H9 (cell line): ENCODE data around the gene SLC9B1. TPM values are rescaled to one million over a fixed set of nuclear protein-coding genes. Genes with fewer than 3 reads are reported as not detected.

ENCODE experiments used
- DNase-seq: peaks from one replicate; pipeline ENCODE4 v3.0.0-alpha.2; 2017
- H2AFZ ChIP-seq: one replicate; pipeline ENCODE4 v1.6.1; 2013; ENCODE audit warnings: mild to moderate bottlenecking, low read length, control low read depth, moderate library complexity
- H2AK5ac ChIP-seq: 2 replicates; pipeline ENCODE4 v1.6.1; 2013; ENCODE audit warnings: low read length, control low read depth, mixed read lengths; ENCODE audit not compliant: insufficient read length
- H2BK120ac ChIP-seq: one replicate; pipeline ENCODE4 v1.6.1; 2013; ENCODE audit warnings: low read depth, mild to moderate bottlenecking, low read length, control low read depth, inconsistent platforms; ENCODE audit not compliant: poor library complexity, severe bottlenecking
- H2BK12ac ChIP-seq: 2 replicates; pipeline ENCODE4 v1.6.1; 2013; ENCODE audit warnings: low read length, control low read depth, mixed read lengths, low read depth; ENCODE audit not compliant: insufficient read length
- H2BK15ac ChIP-seq: 2 replicates; pipeline ENCODE4 v1.6.1; 2013; ENCODE audit warnings: low read depth, low read length, control low read depth
- H2BK20ac ChIP-seq: one replicate; pipeline ENCODE4 v1.6.1; 2013; ENCODE audit warnings: low read depth, mild to moderate bottlenecking, low read length, control low read depth, inconsistent platforms; ENCODE audit not compliant: poor library complexity, severe bottlenecking
- H2BK5ac ChIP-seq: 2 replicates; pipeline ENCODE4 v1.6.1; 2013; ENCODE audit warnings: low read length, control low read depth, mixed read lengths; ENCODE audit not compliant: insufficient read length
- H3K14ac ChIP-seq: 2 replicates; pipeline ENCODE4 v1.6.1; 2013; ENCODE audit warnings: low read length, control low read depth; ENCODE audit not compliant: insufficient read depth
- H3K18ac ChIP-seq: 2 replicates; pipeline ENCODE4 v1.6.1; 2013; ENCODE audit warnings: low read depth, mild to moderate bottlenecking, mixed read lengths, low read length, control low read depth; ENCODE audit not compliant: insufficient read length
- H3K23ac ChIP-seq: 2 replicates; pipeline ENCODE4 v1.6.1; 2013; ENCODE audit warnings: low read length, control low read depth, mixed read lengths, low read depth; ENCODE audit not compliant: insufficient read length
- H3K23me2 ChIP-seq: 2 replicates; pipeline ENCODE4 v1.6.1; 2013; ENCODE audit warnings: low read depth, mild to moderate bottlenecking, mixed read lengths, low read length, control low read depth; ENCODE audit not compliant: insufficient read length, poor library complexity, severe bottlenecking
- H3K27ac ChIP-seq: 2 replicates; pipeline ENCODE4 v1.5.1; 2013; ENCODE audit warnings: low read length, control low read depth, mixed read lengths, low read depth; ENCODE audit not compliant: insufficient read length
- H3K27me3 ChIP-seq: 2 replicates; pipeline ENCODE4 v1.6.1; 2013; ENCODE audit warnings: low read length, control low read depth, inconsistent platforms; ENCODE audit not compliant: insufficient read depth
- H3K4ac ChIP-seq: 2 replicates; pipeline ENCODE4 v1.6.1; 2013; ENCODE audit warnings: low read depth, mild to moderate bottlenecking, control low read depth, inconsistent platforms, low read length, moderate library complexity
- H3K4me1 ChIP-seq: 2 replicates; pipeline ENCODE4 v1.6.1; 2013; ENCODE audit warnings: low read length, control low read depth, inconsistent platforms; ENCODE audit not compliant: insufficient read depth
- H3K4me2 ChIP-seq: 2 replicates; pipeline ENCODE4 v1.6.1; 2013; ENCODE audit warnings: low read length, control low read depth, mixed read lengths; ENCODE audit not compliant: insufficient read length, insufficient read depth
- H3K56ac ChIP-seq: 2 replicates; pipeline ENCODE4 v1.6.1; 2013; ENCODE audit warnings: low read depth, mild to moderate bottlenecking, mixed read lengths, low read length, control low read depth; ENCODE audit not compliant: insufficient read length
- H3K79me1 ChIP-seq: 2 replicates; pipeline ENCODE4 v1.6.1; 2013; ENCODE audit warnings: low read depth, mild to moderate bottlenecking, moderate library complexity, low read length, control low read depth, inconsistent platforms; ENCODE audit not compliant: insufficient read depth, poor library complexity, severe bottlenecking
- H3K79me2 ChIP-seq: 2 replicates; pipeline ENCODE4 v1.6.1; 2013; ENCODE audit warnings: low read length, control low read depth, inconsistent platforms; ENCODE audit not compliant: insufficient read depth
- H3K9ac ChIP-seq: 2 replicates; pipeline ENCODE4 v1.6.1; 2013; ENCODE audit warnings: low read length, control low read depth, mixed read lengths; ENCODE audit not compliant: insufficient read length; ENCODE audit errors: extremely low read depth
- H3K9me3 ChIP-seq: one replicate; pipeline ENCODE4 v1.6.1; 2013; ENCODE audit warnings: low read depth, low read length, inconsistent platforms; ENCODE audit not compliant: control insufficient read depth
- H3T11ph ChIP-seq: one replicate; pipeline ENCODE4 v1.6.1; 2013; ENCODE audit warnings: mild to moderate bottlenecking, low read length, control low read depth, inconsistent platforms
- H4K20me1 ChIP-seq: one replicate; pipeline ENCODE4 v1.6.1; 2013; ENCODE audit not compliant: control insufficient read depth, insufficient read length, insufficient read depth
- H4K5ac ChIP-seq: 2 replicates; pipeline ENCODE4 v1.6.1; 2013; ENCODE audit warnings: low read depth, mild to moderate bottlenecking, mixed read lengths, low read length, control low read depth; ENCODE audit not compliant: insufficient read length
- H4K8ac ChIP-seq: replicated peaks from 2 replicates; pipeline ENCODE4 v1.6.1; 2013; ENCODE audit warnings: low read length, control low read depth, mixed read lengths, low read depth; ENCODE audit not compliant: insufficient read length
- H4K91ac ChIP-seq: 2 replicates; pipeline ENCODE4 v1.6.1; 2013; ENCODE audit warnings: low read depth, mild to moderate bottlenecking, moderate library complexity, mixed read lengths, low read length, control low read depth; ENCODE audit not compliant: insufficient read length
- H3K27ac Mint-ChIP-seq, 3 experiments: 2 replicates in 2 of 3; 3 replicates in 1 of 3; pipeline ENCODE4 v1.8.0; 2020 to 2021; ENCODE audit warnings: mixed read lengths in 3 of 3, mild to moderate bottlenecking in 1 of 3, moderate library complexity in 1 of 3
- H3K27me3 Mint-ChIP-seq: 2 replicates; pipeline ENCODE4 v1.8.0; 2021; ENCODE audit warnings: low read depth, mild to moderate bottlenecking, moderate library complexity, mixed read lengths
- H3K36me3 Mint-ChIP-seq, 3 experiments: 2 replicates in 2 of 3; 3 replicates in 1 of 3; pipeline ENCODE4 v1.8.0; 2020 to 2021; ENCODE audit warnings: low read depth in 3 of 3, mixed read lengths in 3 of 3; ENCODE audit not compliant: insufficient read depth in 1 of 3
- H3K4me1 Mint-ChIP-seq, 2 experiments: 2 replicates each; pipeline ENCODE4 v1.8.0; 2020; ENCODE audit warnings: mixed read lengths in 2 of 2
- H3K4me3 Mint-ChIP-seq, 2 experiments: 2 replicates in 1 of 2; 3 replicates in 1 of 2; pipeline ENCODE4 v1.8.0; 2020 to 2021; ENCODE audit warnings: mild to moderate bottlenecking in 2 of 2, mixed read lengths in 2 of 2, moderate library complexity in 1 of 2
- H3K9me3 Mint-ChIP-seq, 2 experiments: 2 replicates in 1 of 2; 3 replicates in 1 of 2; pipeline ENCODE4 v1.8.0; 2020; ENCODE audit warnings: mild to moderate bottlenecking in 2 of 2, mixed read lengths in 2 of 2, moderate library complexity in 1 of 2
- CTCF ChIP-seq: fragments of 200-600 bp; sonication (generic); conservative IDR thresholded peaks from 3 replicates; pipeline ENCODE4 v1.8.0; 2021; ENCODE audit warnings: antibody characterized with exemption, mild to moderate bottlenecking
- WGBS: extraction: QIAGEN DNeasy Blood & Tissue Kit; methylation state at CpG from one replicate; pipeline ENCODE4 v1.1.7; 2013; ENCODE audit warnings: missing lambda C conversion rate, low lambda C conversion rate, mixed read lengths; ENCODE audit not compliant: insufficient read length; ENCODE audit errors: extremely low coverage; 5-methylcytosine and 5-hydroxymethylcytosine counted together
- total RNA-seq: library from RNA; stranded (reverse); gene quantifications from 2 replicates; pipeline ENCODE4 v1.2.1, GENCODE V29; 2021

Gene SLC9B1
- total RNA-seq, 1 experiment from 2014 or later: 0.59 TPM

GRCh38 chr4:103011378-103012025 is 8.0 kb downstream of the SLC9B1 start:
- Histone ChIP-seq H2AFZ (no peak overlapping the region), H2BK15ac (no peak overlapping the region), H3K79me2 (no peaks in the 10 kb centered on the region), H3K9ac (no peak overlapping the region), H2BK5ac (no peak overlapping the region), H4K8ac (no peak overlapping the region), H3K27me3 (no peaks in the 10 kb centered on the region), H2BK120ac (no peak overlapping the region), H3K9me3 (no peaks in the 10 kb centered on the region), H3K79me1 (no peaks in the 10 kb centered on the region), H3K4me1 (no peaks in the 10 kb centered on the region), H3K18ac (no peak overlapping the region), H3K27ac (no peak overlapping the region), H3K56ac (no peak overlapping the region), H2BK20ac (no peak overlapping the region), H3K14ac (no peak overlapping the region), H2BK12ac (no peak overlapping the region), H3K23me2 (no peaks in the 10 kb centered on the region), H3K23ac (no peak overlapping the region), H2AK5ac (no peak overlapping the region), H4K91ac (no peak overlapping the region), H4K5ac (no peak overlapping the region), H3K4me2 (no peak overlapping the region), H3K4ac (no peak overlapping the region), H4K20me1 (no peaks in the 10 kb centered on the region), H3T11ph (no peak overlapping the region)
- no peak for DNase-seq
- no peaks in the 10 kb centered on the region; the same call in 1 of the 2 replicates for H3K27me3 Mint-ChIP-seq
- no peaks in the 10 kb centered on the region for H3K9me3 Mint-ChIP-seq
- H3K4me1 Mint-ChIP-seq: no peaks in the 10 kb centered on the region
- H3K4me3 Mint-ChIP-seq: no peak overlapping the region
- no CpG with 5 or more reads among the region's 4 CpGs for WGBS
- H3K36me3 Mint-ChIP-seq: no peaks in the 10 kb centered on the region
- TF ChIP-seq CTCF: no peak
- no peak overlapping the region for H3K27ac Mint-ChIP-seq
